GM19455 (cell line): ENCODE data around the gene TCF7L2.

Source experiments
- ATAC-seq: cut with Tn5 transposase; IDR thresholded peaks from one replicate; pipeline ENCODE4 v1.9.1; 2021; ENCODE audit not compliant: unreplicated experiment

TCF7L2 gene

DNA sequence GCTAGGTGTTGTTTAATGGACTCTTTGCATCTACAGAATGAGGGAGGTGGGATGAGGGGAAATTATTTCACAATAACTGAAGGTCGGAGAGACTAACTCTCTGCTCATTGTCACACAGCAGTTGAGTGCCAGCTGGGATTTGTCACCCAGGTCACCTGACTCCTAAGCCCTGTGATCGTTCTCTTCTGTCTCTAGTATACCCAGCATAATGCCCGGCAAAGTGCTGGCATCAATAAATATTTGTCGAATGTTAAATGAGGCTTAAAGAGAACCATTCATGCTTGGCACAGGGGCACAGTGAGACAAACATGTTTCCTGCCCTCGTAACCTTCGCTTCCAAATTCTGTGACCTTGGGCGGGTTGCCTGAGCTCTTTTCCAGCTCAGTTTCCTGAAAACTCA is 70.8 kb downstream of the TCF7L2 start:
- no peak for ATAC-seq

DNA sequence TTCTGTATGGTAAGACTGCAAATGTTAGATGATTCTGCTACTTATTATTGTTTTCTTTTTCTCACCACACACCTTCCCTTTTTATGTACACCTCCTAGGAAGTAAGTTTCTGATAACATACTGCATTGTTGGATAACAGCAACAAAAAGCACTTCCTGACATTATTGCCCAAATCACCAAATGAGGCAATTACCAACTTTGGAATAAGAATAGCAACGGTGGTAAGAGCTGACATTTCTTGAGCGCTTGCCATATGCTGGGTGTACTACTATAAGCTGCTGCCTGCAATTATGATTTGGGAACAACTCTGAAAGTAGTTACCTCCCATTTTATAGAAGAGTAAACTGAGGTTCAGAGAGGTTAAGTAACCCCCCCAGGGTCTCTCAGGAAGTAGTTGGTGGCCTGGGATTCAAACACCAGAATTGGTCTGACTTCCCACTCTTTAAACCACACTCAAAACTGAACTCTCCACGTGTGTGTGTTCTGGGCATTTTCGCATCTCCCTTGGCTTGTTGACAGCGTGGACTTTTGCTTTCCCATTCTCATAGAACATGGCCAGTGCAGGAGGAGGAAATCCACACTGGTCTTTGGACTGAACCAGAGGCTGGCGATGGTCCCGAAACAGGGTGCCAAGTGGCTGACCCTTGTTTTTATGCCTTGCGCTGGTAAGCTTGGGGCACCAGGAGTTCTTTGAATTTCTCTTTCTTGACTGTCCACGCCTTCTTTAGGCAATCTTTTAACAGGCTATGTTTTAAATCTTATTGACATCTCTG is 71.4 kb downstream of the TCF7L2 start:
- ATAC-seq, result no peak

DNA sequence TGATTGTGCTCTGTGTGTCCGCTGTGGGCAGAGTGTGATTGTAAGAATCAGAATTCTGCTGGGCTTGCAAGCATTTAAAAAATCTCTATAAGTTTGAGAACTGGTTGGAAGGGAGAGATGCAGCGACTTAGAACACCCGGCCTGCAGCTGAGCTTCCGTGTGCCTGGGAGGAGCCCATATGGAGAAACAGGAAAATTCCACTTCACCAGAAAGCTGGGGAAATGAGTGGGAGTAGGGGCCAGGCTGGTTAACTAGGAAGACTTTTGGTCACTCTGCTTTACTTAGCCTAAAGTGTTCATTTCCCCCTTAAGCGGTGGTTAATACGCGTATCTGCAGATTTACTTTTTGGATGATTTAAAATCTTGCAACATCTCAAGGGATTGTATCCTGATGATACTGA is 72.2 kb downstream of the TCF7L2 start:
- no peak for ATAC-seq

DNA sequence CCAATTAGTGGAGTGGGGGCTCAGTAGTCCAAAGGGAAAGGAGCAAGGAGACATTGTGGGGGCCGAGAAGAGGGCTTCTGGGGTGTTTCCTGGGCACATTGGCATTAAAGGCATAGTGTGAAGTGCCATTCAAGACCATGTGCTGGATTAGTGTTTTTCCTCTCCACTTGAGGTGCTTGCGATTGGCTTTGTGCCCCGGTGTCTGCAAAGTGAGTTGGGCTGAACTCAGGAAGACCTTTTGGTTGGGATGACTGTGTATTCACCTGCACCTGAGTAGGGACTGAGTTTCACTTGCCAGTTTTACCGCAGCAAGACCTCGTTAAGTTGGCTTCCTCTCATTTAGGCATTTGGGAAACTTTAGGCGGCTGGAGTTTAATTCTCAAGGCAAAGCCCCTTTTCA is 73.0 kb downstream of the TCF7L2 start:
- ATAC-seq, result no peak

DNA sequence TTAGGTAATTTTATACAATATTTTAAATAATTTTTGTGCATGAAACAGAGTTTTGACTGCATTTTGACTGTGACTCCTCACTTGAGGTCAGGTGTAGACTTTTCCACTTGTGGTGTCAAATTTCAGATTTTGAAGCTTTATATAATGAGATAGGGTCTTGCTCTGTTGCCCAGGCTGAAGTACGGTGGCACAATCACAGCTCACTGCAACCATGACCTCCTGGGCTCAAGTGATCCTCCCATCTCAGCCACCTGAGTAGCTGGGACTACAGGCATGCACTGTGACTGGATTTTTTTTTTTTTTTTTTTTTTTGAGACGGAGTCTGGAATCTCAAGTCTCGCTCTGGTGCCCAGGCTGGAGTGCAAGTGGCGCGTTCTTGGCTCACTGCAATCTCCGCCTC is 74.9 kb downstream of the TCF7L2 start:
- no peak for ATAC-seq

DNA sequence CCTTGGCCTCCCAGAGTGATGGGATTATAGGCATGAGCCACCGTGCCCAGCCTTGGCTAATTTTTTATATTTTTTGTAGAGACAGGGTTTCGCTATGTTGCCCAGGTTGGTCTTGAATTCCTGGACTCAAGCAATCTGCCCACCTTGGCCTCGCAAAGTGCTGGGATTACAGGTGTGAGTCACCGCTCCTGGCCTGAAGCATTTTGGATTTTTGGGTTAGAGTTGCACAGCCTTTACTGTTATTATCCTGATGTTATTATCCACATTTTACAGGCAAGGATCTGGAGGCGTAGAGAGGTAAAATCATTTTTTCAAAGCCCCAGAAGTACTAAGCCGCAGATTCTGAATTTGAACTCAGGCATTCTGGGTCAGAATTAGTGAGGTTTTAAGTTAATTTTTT is 75.4 kb downstream of the TCF7L2 start:
- ATAC-seq, result no peak

DNA sequence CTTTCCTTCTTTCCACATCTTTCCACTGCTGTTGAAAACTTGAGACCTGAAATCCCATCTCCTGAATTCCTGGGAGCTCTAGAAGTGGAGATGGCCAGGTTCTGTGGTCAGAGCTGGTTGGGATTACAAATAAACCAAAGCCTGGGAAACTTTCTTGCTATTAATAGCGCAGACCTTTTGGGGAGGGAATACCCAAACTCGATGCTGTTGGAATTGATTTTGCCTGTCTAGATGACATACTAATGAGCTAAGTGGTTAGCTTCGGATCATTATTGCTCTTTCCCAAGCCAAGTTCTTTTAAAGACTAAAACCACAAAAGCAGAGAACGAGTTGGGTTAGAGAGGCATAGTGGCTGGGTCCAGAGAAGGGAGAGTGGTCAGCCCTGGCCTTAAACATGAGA is 76.6 kb downstream of the TCF7L2 start:
- no peak for ATAC-seq

DNA sequence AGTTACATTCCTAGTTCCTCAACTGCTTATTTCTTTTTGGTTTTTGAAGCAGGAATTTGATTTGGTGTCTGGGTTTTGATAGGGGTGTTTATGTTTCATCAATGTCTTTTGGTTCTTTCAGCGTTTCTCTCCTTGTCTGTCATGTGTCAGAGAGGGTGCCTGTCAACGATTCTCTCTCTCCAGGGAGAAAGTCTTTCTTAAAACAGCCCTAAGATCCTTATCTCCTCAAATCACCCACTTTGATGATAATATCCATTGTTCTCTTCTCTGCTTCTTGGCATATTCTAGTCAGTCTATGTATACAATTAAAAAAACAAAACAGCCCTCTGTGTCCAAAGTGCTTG is 77.2 kb downstream of the TCF7L2 start:
- ATAC-seq, result no peak

DNA sequence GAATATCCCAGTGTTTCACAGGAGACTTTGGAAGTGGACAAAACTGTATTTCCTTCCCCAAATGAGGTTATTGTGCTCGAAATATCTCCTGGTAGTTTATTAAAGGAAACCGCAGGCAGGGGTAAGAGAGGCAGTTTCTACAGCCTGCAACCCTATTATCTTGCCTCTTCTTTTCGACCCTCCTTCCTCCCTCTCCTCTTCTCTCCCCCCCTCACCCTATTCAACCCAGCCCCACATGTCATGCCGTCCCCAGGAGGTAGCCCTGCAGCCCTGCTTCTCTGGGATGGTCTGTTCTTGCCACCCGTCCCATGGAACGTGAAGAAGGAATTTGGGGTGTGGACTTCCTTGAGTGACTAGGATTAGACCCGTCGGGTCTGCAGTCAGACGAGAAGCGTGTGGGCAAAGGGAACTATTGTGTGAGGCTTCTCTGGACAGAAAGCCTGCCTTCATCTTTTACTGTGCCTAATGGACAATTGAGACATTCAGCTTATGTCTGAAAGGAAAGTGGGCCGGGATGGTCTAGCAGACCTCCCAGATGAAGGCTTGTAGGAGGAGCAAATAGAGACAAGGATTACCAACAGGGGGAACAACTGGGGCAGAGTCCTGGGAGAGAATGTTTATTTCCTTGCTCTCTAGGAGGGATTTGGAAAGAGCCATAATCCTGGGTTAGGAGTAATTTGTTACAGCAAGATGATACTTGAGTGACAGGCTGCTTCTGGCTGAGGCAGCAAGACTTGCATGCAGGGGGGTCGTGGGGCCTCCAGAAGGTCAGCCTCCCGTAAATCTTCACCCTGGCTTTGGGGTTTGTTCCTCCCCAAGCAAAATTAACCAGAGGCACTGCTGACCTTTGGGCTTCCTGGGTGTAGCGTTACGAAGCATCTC is 77.8 kb downstream of the TCF7L2 start:
- no peak for ATAC-seq

DNA sequence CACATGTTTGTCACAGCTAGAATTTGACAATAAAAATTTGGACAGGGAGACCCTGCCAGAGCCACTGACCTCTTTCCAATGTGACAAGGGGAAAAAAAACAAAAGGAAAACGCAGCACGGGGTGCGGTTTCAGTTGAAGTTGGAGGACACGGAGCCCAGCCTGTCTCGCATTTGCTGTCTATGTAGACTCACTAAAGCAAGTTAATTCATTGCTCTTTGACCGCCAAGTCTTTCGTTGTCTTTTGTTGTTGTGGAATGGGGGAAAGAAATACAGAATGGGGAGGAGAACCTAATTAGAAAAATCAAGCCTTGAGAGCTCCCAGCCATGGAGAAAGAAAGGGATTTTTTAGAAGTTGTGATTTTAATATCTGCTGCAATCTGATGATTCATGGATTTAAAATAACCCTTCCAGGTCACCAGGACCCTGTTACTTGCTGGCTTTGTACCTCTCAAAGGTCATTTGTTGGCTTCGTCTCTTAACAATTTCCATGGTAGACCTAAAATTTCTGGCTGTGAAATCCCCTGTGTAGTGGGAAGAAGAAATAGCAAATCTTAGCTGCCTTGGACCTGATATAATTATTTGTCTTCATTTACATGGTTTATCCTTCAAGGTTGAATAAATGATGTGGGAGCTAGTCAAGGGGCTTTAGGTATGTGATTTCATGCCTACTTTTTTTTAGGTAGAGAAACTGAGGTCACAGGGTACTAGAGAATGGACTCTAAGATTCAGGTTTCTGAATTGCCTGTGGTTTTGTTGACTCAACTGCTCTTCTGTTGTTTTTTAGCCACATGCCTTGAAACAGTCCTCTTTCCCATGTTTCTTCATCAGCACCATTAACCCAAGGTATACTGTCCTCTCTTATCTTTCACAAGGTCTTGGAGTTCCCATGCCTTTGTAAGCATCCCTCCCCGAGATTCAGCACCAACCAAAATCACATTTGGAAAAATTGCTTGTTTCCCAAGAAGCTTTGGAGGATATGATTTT is 78.7 kb downstream of the TCF7L2 start:
- ATAC-seq, result no peak

DNA sequence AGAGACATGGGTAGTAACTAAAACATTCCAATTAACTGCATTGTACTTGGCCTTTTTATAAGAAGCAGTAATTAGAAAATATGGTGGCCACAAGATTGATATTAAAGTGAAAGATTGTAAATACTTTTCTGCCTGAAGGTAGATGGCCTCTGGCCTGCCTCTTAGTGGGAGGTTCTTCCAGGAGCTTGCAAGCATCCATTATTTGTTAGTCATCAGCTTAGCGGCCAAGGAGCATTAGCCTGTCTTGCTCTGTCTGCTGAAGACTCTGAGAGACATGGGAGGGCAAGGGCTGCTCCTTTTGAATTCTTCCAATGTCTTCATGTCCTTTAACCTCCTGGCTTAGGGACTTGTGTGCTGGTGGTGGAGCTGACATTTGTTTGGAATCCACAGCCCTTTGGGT is 80.4 kb downstream of the TCF7L2 start:
- ATAC-seq, result no peak

DNA sequence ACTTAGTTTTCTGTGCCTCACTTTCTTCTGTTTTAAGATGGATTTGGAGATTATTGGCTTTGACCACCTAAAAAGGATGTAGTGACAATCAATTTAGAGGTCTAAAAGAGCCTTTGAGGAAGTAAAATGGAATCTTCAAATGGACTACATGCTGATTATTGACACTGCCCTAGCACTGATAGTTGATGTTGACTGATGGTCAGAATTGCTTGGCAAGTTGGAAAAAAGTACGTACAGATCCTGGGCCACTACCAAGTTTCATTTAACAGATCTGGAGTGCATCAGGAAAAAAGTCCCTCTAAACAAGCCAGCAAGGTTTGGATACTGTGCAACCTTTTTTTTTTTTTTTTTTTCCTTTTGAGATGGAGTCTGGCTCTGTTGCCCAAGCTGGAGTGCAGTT is 81.1 kb downstream of the TCF7L2 start:
- no peak for ATAC-seq

DNA sequence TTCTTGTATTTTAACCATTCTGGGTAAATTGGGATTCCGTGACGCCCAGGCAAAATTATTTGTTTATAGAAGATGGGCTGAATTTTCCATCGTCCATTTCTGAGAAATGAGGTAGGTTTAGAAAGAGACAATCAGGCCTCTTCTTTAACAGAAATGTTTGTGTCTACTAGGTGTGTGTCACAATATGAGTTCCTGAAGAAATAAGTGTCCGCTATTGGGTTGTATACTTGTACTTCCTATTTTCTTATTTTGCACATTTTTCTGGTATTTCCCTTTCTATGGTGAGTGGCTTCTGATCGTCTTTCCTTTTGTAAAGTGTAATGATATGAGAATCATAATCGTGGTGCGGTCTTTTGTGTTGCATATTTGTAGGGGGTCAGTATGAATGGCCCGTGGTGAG is 83.9 kb downstream of the TCF7L2 start:
- ATAC-seq, result no peak

DNA sequence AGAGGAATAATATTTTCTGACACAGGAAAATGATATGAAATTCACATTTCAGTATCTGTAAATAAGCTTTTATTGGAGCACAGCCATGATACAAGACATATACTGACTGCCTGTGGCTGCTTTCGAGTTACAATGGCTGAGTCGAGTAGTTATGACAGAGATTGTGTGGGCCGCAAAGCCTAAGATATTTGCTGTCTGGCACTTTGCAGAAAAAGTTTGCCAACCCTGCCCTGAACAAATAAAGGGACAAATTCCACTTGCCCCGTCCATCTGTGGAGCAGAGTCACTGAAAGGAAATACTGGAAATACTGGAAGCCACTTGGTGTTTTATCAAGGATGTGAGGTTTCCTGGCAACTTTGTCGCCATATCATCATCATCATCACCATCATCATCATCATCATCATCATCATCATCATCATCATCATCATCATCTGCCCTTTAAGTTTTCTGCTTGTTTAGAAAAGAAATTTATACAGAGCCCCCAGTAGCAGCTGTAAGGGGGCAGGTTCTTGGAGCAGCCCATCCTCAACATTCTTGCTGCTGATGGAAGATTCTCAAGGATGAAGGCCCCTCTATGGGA is 85.8 kb downstream of the TCF7L2 start:
- no peak for ATAC-seq

DNA sequence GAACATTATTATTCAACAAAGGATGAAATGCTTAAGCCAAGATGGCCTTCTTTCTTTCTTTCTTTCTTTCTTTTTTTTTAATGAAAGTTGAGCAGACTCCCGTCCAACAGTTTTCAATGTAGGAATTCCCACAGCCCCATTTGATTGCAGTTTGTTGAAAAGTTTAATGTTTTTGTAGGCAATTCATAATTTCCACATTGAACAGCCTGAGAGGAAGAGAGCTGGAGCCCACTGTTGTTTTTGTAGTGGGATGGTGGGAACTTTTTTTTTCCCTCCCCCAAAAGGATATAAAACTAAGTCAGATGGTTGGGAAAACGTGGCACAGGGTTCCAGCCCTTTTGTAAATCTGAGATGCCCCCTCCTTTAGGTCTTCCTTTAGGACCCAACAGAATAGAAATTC is 86.6 kb downstream of the TCF7L2 start:
- no peak for ATAC-seq

DNA sequence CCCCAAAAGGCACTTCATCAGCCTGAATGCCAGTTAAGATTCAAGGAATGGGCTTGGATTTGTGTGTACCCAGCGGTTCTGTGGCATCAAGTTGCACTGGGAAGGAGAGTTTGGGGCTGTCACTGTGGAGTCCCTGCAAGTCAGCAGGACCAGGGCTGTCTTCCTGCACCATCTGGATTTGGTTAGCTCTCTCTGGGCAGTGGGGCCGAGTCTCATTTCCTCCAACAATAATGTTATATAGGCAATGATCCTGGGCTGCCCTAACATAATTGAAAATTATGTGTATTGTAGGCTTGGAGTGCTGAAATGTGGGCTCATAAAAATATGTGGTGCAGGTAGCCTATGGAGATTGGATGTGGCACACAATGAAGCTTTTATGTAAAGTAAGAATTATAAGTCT is 87.2 kb downstream of the TCF7L2 start:
- ATAC-seq, result no peak

DNA sequence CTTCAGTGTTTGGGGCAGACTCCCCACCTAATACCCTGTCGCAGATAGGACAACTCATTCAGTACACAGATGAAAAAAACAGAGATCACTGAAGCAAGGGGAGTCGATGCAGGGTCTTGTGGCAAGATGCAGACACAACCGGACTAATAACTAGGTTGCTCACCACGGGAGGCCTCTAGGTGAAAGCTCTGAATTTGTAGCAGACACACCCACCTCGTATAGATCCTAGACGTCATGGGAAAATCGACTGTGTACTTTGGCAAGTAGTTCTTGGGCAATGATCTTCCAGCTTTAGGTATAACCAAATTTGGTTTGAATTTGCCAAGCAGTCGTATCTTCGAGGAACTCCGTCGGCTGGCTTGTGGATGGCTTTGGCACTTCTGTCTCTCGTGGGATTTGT is 88.1 kb downstream of the TCF7L2 start:
- no peak for ATAC-seq

DNA sequence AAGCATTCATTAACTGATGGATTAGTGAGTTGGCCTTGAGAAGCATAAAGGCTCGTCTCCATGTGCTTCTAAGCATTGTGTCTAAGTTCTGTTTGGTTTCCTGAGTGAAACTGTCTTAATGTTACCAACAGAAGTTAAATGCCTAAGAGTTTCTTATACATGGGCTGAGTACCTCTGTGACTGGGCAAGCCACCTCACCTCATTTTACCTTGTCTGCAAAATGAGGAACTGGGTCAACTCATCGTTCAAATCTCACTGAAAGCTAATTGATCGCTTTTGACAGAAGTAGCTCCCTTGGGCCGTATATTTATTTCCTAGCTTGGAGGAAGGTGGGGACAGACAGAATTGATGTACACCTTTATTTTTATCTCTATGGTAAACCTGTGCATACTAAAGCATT is 88.9 kb downstream of the TCF7L2 start:
- no peak for ATAC-seq

DNA sequence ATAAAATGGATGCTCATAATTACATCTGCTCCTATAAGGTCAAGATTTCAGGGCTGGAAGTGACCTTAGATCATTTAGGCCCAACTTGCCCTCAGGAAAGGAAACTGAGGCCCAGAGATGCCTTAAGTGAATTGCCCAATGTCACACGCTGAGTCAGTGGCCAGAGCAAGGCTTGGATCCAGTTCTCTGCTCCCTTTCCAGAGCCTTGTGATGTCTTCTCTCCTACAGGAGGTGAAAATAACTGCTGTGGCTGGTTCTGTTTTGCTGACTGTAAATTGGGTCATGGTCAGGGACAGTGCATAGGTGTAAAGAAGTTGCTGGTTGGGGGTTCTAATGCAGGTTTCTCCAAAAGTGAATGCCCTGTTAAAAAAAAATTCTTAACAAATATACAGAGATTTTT is 91.3 kb downstream of the TCF7L2 start:
- ATAC-seq, result no peak

DNA sequence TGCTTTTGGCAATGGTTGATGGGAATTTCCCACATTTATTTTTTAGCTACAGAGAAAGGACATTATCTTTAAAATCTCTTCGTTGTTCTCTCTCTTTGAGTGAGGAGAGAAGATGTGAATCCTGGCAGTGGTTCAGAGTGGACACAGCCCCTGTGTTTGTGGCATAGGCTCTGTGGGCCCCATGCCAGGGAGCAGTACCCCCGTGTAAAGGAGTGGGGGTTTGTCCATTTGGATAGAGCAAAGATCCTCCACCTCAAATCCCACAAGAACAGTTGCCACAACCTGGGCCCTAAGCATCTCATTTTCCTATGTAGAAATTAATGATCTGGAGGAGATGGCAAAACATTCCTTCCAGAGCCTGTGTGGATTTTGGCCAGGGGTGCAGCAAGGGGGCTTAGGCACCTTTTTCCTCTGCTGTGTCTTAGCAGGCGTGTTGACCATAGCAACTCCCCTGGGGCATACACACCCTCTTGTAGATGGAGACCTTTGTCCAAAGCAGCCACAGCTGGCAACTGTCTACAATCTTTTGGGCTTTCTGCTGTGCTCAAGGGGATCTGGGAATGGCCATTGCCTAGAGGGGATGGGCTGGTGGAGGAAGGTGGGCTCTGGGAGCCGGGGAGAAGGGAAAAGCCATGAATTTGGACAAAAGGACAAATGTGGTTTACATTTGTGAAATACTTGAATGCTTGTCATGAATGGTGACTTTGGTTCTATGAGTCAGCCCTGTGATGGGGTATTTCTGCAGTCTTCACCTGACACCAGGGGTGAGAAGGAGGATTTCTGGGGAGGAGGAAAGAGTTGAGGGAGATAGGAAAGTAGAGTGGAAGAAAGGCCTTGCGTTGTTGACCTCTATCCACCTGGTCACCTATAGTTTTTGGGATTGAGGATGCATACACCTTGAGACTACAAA is 92.0 kb downstream of the TCF7L2 start:
- no peak for ATAC-seq
